ENCODE measurements around the gene ECHS1.

DNA sequence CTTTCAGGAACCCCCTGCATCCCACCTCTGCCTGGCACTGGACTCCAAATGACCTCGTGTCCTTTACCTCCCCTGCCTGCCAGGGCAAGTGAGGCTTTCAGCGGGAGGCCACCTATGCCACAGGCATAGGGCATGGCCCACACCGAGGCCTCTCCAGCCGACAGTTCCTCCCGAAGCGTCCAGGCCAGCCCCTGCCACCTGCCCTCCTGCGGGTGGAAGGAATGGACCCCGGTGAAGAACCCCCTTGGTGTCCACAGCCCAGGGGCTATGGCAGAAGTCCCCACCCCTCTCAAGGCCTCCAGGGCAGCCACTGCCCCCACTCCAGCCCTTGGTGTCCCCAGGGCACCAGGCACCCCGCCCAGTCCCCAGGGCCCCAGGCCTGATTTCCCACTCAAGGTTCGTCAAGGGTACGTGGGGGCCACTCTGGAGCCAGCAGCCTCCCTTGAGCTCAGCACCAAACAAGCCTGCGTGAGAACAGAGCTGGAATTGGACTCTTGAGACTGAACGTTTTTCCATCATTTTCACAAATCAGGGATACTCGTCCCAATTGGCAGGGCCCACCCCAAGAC, 18.4 kb downstream of the ECHS1 start:
- TF ChIP-seq, protein P1, sequence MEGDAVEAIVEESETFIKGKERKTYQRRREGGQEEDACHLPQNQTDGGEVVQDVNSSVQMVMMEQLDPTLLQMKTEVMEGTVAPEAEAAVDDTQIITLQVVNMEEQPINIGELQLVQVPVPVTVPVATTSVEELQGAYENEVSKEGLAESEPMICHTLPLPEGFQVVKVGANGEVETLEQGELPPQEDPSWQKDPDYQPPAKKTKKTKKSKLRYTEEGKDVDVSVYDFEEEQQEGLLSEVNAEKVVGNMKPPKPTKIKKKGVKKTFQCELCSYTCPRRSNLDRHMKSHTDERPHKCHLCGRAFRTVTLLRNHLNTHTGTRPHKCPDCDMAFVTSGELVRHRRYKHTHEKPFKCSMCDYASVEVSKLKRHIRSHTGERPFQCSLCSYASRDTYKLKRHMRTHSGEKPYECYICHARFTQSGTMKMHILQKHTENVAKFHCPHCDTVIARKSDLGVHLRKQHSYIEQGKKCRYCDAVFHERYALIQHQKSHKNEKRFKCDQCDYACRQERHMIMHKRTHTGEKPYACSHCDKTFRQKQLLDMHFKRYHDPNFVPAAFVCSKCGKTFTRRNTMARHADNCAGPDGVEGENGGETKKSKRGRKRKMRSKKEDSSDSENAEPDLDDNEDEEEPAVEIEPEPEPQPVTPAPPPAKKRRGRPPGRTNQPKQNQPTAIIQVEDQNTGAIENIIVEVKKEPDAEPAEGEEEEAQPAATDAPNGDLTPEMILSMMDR (IDR thresholded peaks at IDR 0.05): no peak
- TF ChIP-seq POLR2A (IDR thresholded peaks at IDR 0.05): no peak
